H1 (cell line): Measurements from ENCODE around the gene PDE6B. TPM values are rescaled to one million over a fixed set of nuclear protein-coding genes. Genes with fewer than 3 reads are reported as not detected.

Experiments used
- CTCF ChIA-PET: fragments of 300-600 bp; sonication (Branson Sonifier 250); formaldehyde crosslinking; loops from one replicate; lab custom pipeline; 2021; ENCODE audit not compliant: partially characterized antibody; lab: Charles Lee
- POLR2A ChIA-PET: fragments of 300-600 bp; sonication (Branson Sonifier 250); formaldehyde crosslinking; loops from one replicate; lab custom pipeline; 2021; ENCODE audit warnings: inconsistent platforms; ENCODE audit not compliant: partially characterized antibody; lab: Charles Lee
- DNase-seq, 2 experiments: peaks; one replicate each; pipeline versions ENCODE4 v3.0.0 to v3.0.0-alpha.2; 2010 to 2022; ENCODE audit warnings: low spot score in 2 of 2, low read depth in 1 of 2, mixed read lengths in 1 of 2
- FAIRE-seq: peaks from 2 replicates; lab custom pipeline; 2011; peaks lifted over from hg19 to GRCh38; lab: Jason Lieb, UNC
- H2AFZ ChIP-seq: 2 replicates; pipeline ENCODE4 v1.8.1; 2012; ENCODE audit warnings: low read length, inconsistent platforms
- H2AK5ac ChIP-seq: 2 replicates; pipeline ENCODE4 v1.6.1; 2013; ENCODE audit warnings: low read depth, low read length
- H2BK120ac ChIP-seq: replicated peaks from 2 replicates; pipeline ENCODE3; 2013; ENCODE audit warnings: low read depth, low read length, inconsistent platforms
- H2BK12ac ChIP-seq: 2 replicates; pipeline ENCODE4 v1.6.1; 2013; ENCODE audit warnings: low read depth, low read length
- H2BK15ac ChIP-seq: 2 replicates; pipeline ENCODE4 v1.6.1; 2013; ENCODE audit warnings: low read length
- H2BK20ac ChIP-seq: 2 replicates; pipeline ENCODE4 v1.6.1; 2013; ENCODE audit warnings: low read length
- H2BK5ac ChIP-seq: 2 replicates; pipeline ENCODE4 v1.6.1; 2013; ENCODE audit warnings: low read depth, low read length
- H3K14ac ChIP-seq: 2 replicates; pipeline ENCODE4 v1.6.1; 2013; ENCODE audit warnings: inconsistent platforms; ENCODE audit not compliant: insufficient read length
- H3K18ac ChIP-seq: 2 replicates; pipeline ENCODE4 v1.6.1; 2013; ENCODE audit warnings: low read length; ENCODE audit errors: extremely low read depth
- H3K23ac ChIP-seq: 2 replicates; pipeline ENCODE4 v1.6.1; 2013; ENCODE audit warnings: inconsistent platforms; ENCODE audit not compliant: insufficient read length
- H3K23me2 ChIP-seq: 2 replicates; pipeline ENCODE4 v1.6.1; 2013; ENCODE audit warnings: low read depth, low read length
- H3K27ac ChIP-seq: 2 replicates; pipeline ENCODE4 v1.6.1; 2011; ENCODE audit warnings: low read depth, low read length, inconsistent platforms
- H3K27me3 ChIP-seq, 4 experiments: replicated peaks in 1 of 4; 1 replicate in 1 of 4; 2 replicates in 3 of 4; pipeline versions ENCODE4 v1.6.1 to v1.8.1; 2011 to 2013; ENCODE audit warnings: low read length in 3 of 4, mild to moderate bottlenecking in 3 of 4, inconsistent platforms in 2 of 4, mixed read lengths in 2 of 4, moderate library complexity in 1 of 4; ENCODE audit not compliant: control insufficient read depth in 3 of 4, insufficient read depth in 3 of 4; ENCODE audit errors: extremely low read depth in 1 of 4
- H3K36me3 ChIP-seq, 4 experiments: 2 replicates each; pipeline versions ENCODE4 v1.6.1 to v1.8.1; 2011 to 2013; ENCODE audit warnings: mild to moderate bottlenecking in 4 of 4, low read length in 3 of 4, moderate library complexity in 2 of 4, control low read depth in 1 of 4, inconsistent platforms in 1 of 4; ENCODE audit not compliant: insufficient read depth in 4 of 4, control insufficient read depth in 2 of 4
- H3K4ac ChIP-seq: replicated peaks from 2 replicates; pipeline ENCODE3; 2013; ENCODE audit warnings: low read length, low read depth, mixed read lengths, inconsistent platforms; ENCODE audit not compliant: insufficient read length
- H3K4me1 ChIP-seq, 4 experiments: replicated peaks in 1 of 4; 1 replicate in 1 of 4; 2 replicates in 3 of 4; pipeline versions ENCODE4 v1.6.1 to v1.8.1; 2011 to 2013; ENCODE audit warnings: low read length in 3 of 4, inconsistent platforms in 2 of 4, mixed read lengths in 1 of 4; ENCODE audit not compliant: insufficient read depth in 4 of 4, control insufficient read depth in 3 of 4
- H3K4me2 ChIP-seq, 2 experiments: 2 replicates each; pipeline versions ENCODE4 v1.6.1 to v1.8.1; 2011 to 2013; ENCODE audit warnings: low read depth in 2 of 2, low read length in 2 of 2, control low read depth in 1 of 2, inconsistent platforms in 1 of 2, mild to moderate bottlenecking in 1 of 2; ENCODE audit not compliant: insufficient read depth in 1 of 2
- H3K4me3 ChIP-seq, 4 experiments: fragments of 200-600, 300-600 bp in 1 of 4; sonication (generic), shearing (Covaris generic), sonication (Bioruptor Twin) in 1 of 4; 2 replicates each; pipeline versions ENCODE4 v1.5.1 to v1.8.1; 2011 to 2016; ENCODE audit warnings: low read length in 4 of 4, low read depth in 3 of 4, control low read depth in 2 of 4, inconsistent platforms in 2 of 4, mild to moderate bottlenecking in 2 of 4, mixed read lengths in 1 of 4, moderate library complexity in 1 of 4; ENCODE audit not compliant: insufficient read depth in 2 of 4; ENCODE audit errors: extremely low read depth in 1 of 4
- H3K56ac ChIP-seq: replicated peaks from 2 replicates; pipeline ENCODE3; 2013; ENCODE audit warnings: low read depth, mild to moderate bottlenecking, mixed read lengths, low read length, inconsistent platforms; ENCODE audit not compliant: insufficient read length
- H3K79me1 ChIP-seq: 2 replicates; pipeline ENCODE4 v1.6.1; 2013; ENCODE audit warnings: low read depth, low read length, control low read depth
- H3K79me2 ChIP-seq, 2 experiments: 2 replicates each; pipeline versions ENCODE4 v1.6.1 to v1.8.1; 2012 to 2013; ENCODE audit warnings: low read length in 2 of 2, mild to moderate bottlenecking in 2 of 2, inconsistent platforms in 1 of 2; ENCODE audit not compliant: insufficient read depth in 2 of 2, control insufficient read depth in 1 of 2
- H3K9ac ChIP-seq, 4 experiments: replicated peaks in 1 of 4; 1 replicate in 1 of 4; 2 replicates in 3 of 4; pipeline versions ENCODE4 v1.6.1 to v1.8.1; 2011 to 2013; ENCODE audit warnings: low read depth in 3 of 4, low read length in 3 of 4, control low read depth in 2 of 4, mild to moderate bottlenecking in 2 of 4, moderate library complexity in 2 of 4, inconsistent platforms in 1 of 4; ENCODE audit errors: extremely low read depth in 1 of 4
- H3K9me3 ChIP-seq, 2 experiments: 2 replicates each; pipeline versions ENCODE4 v1.6.1 to v1.8.1; 2012 to 2013; ENCODE audit warnings: mild to moderate bottlenecking in 2 of 2, moderate library complexity in 2 of 2, control low read depth in 1 of 2, inconsistent platforms in 1 of 2, low read depth in 1 of 2, low read length in 1 of 2, mixed read lengths in 1 of 2; ENCODE audit not compliant: insufficient read depth in 2 of 2
- H4K20me1 ChIP-seq, 2 experiments: replicated peaks in 1 of 2; 2 replicates each; pipeline versions ENCODE3 to v1.8.1; 2011 to 2013; ENCODE audit warnings: inconsistent platforms in 2 of 2, low read length in 2 of 2, mild to moderate bottlenecking in 1 of 2; ENCODE audit not compliant: insufficient read depth in 2 of 2, control insufficient read depth in 1 of 2
- H4K5ac ChIP-seq: 2 replicates; pipeline ENCODE4 v1.6.1; 2013; ENCODE audit warnings: low read length, low read depth, mixed read lengths, inconsistent platforms; ENCODE audit not compliant: insufficient read length
- H4K8ac ChIP-seq: 2 replicates; pipeline ENCODE4 v1.8.0; 2013; ENCODE audit warnings: mild to moderate bottlenecking, moderate library complexity, low read length, inconsistent platforms; ENCODE audit not compliant: insufficient read depth; ENCODE audit errors: extremely low read depth
- H4K91ac ChIP-seq: replicated peaks from 2 replicates; pipeline ENCODE3; 2013; ENCODE audit warnings: low read length, mixed read lengths, inconsistent platforms; ENCODE audit not compliant: insufficient read length
- CHD2 ChIP-seq: IDR thresholded peaks from 2 replicates; pipeline ENCODE4 v1.6.1; 2012; ENCODE audit warnings: low read length, improper control_type of control experiment
- SIRT6 ChIP-seq: IDR thresholded peaks from one replicate; pipeline ENCODE4 v1.7.1; 2012; ENCODE audit warnings: low read length, inconsistent platforms
- TEAD4 ChIP-seq: IDR thresholded peaks from 2 replicates; pipeline ENCODE4 v1.6.1; 2012; ENCODE audit warnings: low read depth, low read length, inconsistent platforms, mixed read lengths
- WGBS, 2 experiments: shearing (Covaris generic) in 1 of 2; methylation state at CpG; one replicate each; pipeline versions ENCODE4 v1.1.6 to v1.1.7; 2013 to 2015; ENCODE audit warnings: low lambda C conversion rate in 2 of 2, mixed read lengths in 2 of 2, inconsistent platforms in 1 of 2, low coverage in 1 of 2, missing lambda C conversion rate in 1 of 2; ENCODE audit not compliant: insufficient replicate concordance in 2 of 2, insufficient coverage in 1 of 2, insufficient read length in 1 of 2; ENCODE audit errors: extremely low coverage in 1 of 2, missing lambda C conversion rate in 1 of 2; 5-methylcytosine and 5-hydroxymethylcytosine counted together
- polyA plus RNA-seq, 7 experiments: library from polyadenylated mRNA; depleted of rRNA in 3 of 7; stranded (reverse) in 5 of 7; unstranded in 2 of 7; fragments of >200 nt in 5 of 7; fragments of 200-250 nt in 2 of 7; gene quantifications; 1 replicate in 5 of 7; 2 replicates in 1 of 7; 4 replicates in 1 of 7; pipeline versions ENCODE4 v1.2.1 to v1.2.3, GENCODE V29; 2011 to 2013; ENCODE audit warnings: missing spikeins in 2 of 7, mixed read lengths in 2 of 7
- total RNA-seq: library from RNA; stranded (reverse); fragmentation: NEBNext Ultra II Directional; extraction: Animal tissue kit (Norgen Biotek cat#: 25700); gene quantifications from 2 replicates; pipeline ENCODE4 v1.2.1, GENCODE V29; 2021

The PDE6B gene
- total and polyA plus RNA-seq, 2 of the 8 experiments (the other 6 are each of a cell fraction or from before 2014, with no cell fraction given), result 4.1 to 8.4 TPM

- Histone ChIP-seq H4K91ac (no peak overlapping the region), H4K8ac (no peak overlapping the region), H3K14ac (no peak overlapping the region), H3K23me2 (no peaks in the 10 kb centered on the region), H2BK15ac (no peak overlapping the region), H3K4ac (no peak overlapping the region), H3K9ac (no peak overlapping the region), H2AK5ac (no peak overlapping the region), H2BK5ac (no peak overlapping the region), H3K27ac (no peak overlapping the region), H2BK120ac (no peak overlapping the region), H3K56ac (no peak overlapping the region), H2BK20ac (no peak overlapping the region), H3K4me1 (no peaks in the 10 kb centered on the region), H3K4me3 (no peak overlapping the region), H3K23ac (no peak overlapping the region), H3K18ac (no peak overlapping the region), H2AFZ (no peak overlapping the region), H4K5ac (no peak overlapping the region), H3K79me2 (no peaks in the 10 kb centered on the region), H3K27me3 (peaks cover 0 to 3% (median 2%) of the 10 kb centered on the region in 4 experiments; a peak in 3 of 7 replicates), H2BK12ac (no peak overlapping the region), H3K4me2 (no peak overlapping the region), H3K79me1 (peaks cover 6% of the 10 kb centered on the region), H3K36me3 (no peaks in the 10 kb centered on the region), H4K20me1 (no peaks in the 10 kb centered on the region), H3K9me3 (peaks cover 0 to 4% of the 10 kb centered on the region in 2 experiments; a peak in 1 of 4 replicates)
- FAIRE-seq (no peak), DNase-seq (no peak)
- 73% methylated on average over 7 of the region's 7 CpGs; no CpG with 5 or more reads in 1 of the 2 experiments for WGBS, 2 experiments
- TF ChIP-seq SIRT6 (no peak), TEAD4 (no peak), CHD2 (no peak)
- ChIA-PET POLR2A (no interaction called here), CTCF (no interaction called here)
Observed at GRCh38 chr4:608236-608635, 17.1 kb upstream of the PDE6B start.
